ENCODE measurements around the gene CRLF1. TPM values are rescaled to one million over a fixed set of nuclear protein-coding genes. Genes with fewer than 3 reads are reported as not detected.

CRLF1 gene
- total RNA-seq, 2 experiments from 2014 or later: not detected

GRCh38 chr19:18629166-18630088, 22.8 kb upstream of the CRLF1 start:
- no peaks in the 10 kb centered on the region for H3K27me3 Mint-ChIP-seq (ENCODE audit: low read depth)
- H3K9me3 Mint-ChIP-seq: no peaks in the 10 kb centered on the region
- DNase-seq: no peak
- no peak overlapping the region for H3K4me3 Mint-ChIP-seq
- no peak overlapping the region for H3K27ac Mint-ChIP-seq
- H3K36me3 Mint-ChIP-seq (ENCODE audit: low read depth): no peaks in the 10 kb centered on the region
- CTCF ChIA-PET: interaction anchor here (1.1 to 1.5 kb wide), 2 partner anchors 8 to 179 kb away, joined by 4 to 5 read pairs; no protein-coding TSS in a partner anchor
- no peaks in the 10 kb centered on the region for H3K4me1 Mint-ChIP-seq (ENCODE audit: low read depth)
- intact Hi-C loops (cut with micrococcal nuclease): no loop called here

GRCh38 chr19:18626906-18627305, 20.3 kb upstream of the CRLF1 start:
- intact Hi-C loops (cut with micrococcal nuclease): no loop called here
- H3K27me3 Mint-ChIP-seq (ENCODE audit: low read depth): no peaks in the 10 kb centered on the region
- H3K9me3 Mint-ChIP-seq: no peaks in the 10 kb centered on the region
- no peak overlapping the region for H3K4me3 Mint-ChIP-seq
- no peaks in the 10 kb centered on the region for H3K36me3 Mint-ChIP-seq (ENCODE audit: low read depth)
- H3K27ac Mint-ChIP-seq: no peak overlapping the region
- DNase-seq: no peak
- no peaks in the 10 kb centered on the region for H3K4me1 Mint-ChIP-seq (ENCODE audit: low read depth)
- CTCF ChIA-PET: interaction anchor here (0.6 kb wide), 1 partner anchor 298 kb away, joined by 3 read pairs; no protein-coding TSS in a partner anchor

DNA sequence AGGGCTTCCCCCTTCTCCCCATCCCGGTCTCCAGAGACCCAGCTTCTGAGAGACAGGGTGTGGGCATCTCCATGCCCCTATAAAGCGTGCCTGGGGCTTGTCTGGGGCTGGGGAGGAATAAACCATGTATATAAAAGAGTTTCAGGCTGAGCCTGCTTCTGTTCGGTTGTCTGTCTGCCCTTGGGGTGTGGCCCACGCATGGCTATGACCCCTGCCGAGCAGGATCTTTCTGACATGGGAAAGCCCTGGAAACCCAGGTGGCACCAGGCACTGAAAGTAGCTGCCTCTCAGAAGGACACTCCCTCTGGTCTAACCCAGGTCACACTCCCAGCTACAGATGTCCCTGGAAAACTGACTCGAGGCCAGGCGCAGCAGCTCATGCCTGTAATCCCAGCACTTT, 14.3 kb upstream of the CRLF1 start:
- H3K4me3 Mint-ChIP-seq: no peak overlapping the region
- no peaks in the 10 kb centered on the region for H3K4me1 Mint-ChIP-seq (ENCODE audit: low read depth)
- H3K36me3 Mint-ChIP-seq (ENCODE audit: low read depth): no peaks in the 10 kb centered on the region
- H3K27me3 Mint-ChIP-seq (ENCODE audit: low read depth): peaks cover 8% of the 10 kb centered on the region
- H3K9me3 Mint-ChIP-seq: no peaks in the 10 kb centered on the region
- CTCF ChIA-PET: interaction anchor here (0.6 to 1.1 kb wide), 6 partner anchors 9 to 170 kb away, joined by 3 to 5 read pairs (median 4); no protein-coding TSS in a partner anchor
- no peak overlapping the region for H3K27ac Mint-ChIP-seq
- no peak for DNase-seq
- intact Hi-C loops (cut with micrococcal nuclease): no loop called here

- Mint-ChIP-seq H3K4me3 (no peak overlapping the region), H3K36me3 (ENCODE audit: low read depth) (no peaks in the 10 kb centered on the region), H3K4me1 (ENCODE audit: low read depth) (no peaks in the 10 kb centered on the region), H3K27me3 (ENCODE audit: low read depth) (peaks cover 8% of the 10 kb centered on the region), H3K27ac (no peak overlapping the region), H3K9me3 (no peaks in the 10 kb centered on the region)
- no peak for DNase-seq
- intact Hi-C loops (cut with micrococcal nuclease): no loop called here
- CTCF ChIA-PET: interaction anchor here (0.7 kb wide), 1 partner anchor 76 kb away, joined by 3 read pairs; no protein-coding TSS in a partner anchor
Observed at GRCh38 chr19:18620311-18620710, 13.7 kb upstream of the CRLF1 start.

DNA sequence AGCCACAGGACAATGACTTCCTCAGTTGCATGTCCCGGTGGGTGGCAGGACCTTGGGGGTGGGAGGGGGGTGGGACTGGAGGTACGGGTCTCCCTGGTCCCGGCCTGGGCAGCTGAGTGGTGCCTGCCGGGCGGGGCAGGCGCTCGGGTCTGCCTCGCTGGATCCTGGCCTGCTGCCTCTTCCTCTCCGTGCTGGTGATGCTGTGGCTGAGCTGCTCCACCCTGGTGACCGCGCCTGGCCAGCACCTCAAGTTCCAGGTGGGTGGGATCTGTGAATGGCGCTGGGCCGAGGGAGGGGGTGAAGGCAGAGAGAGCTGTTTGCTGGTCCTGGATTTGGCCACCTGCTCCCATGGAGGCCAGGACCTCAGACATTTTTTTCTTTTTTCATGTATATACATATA, 11.6 kb upstream of the CRLF1 start:
- intact Hi-C loops (cut with micrococcal nuclease): loop anchor here (10.0 kb wide), 1 partner anchor 167 kb away; no protein-coding TSS in a partner anchor
- Mint-ChIP-seq H3K4me3 (no peak overlapping the region), H3K27ac (no peak overlapping the region), H3K36me3 (ENCODE audit: low read depth) (no peaks in the 10 kb centered on the region), H3K9me3 (no peaks in the 10 kb centered on the region), H3K4me1 (ENCODE audit: low read depth) (peaks cover 4% of the 10 kb centered on the region), H3K27me3 (ENCODE audit: low read depth) (peaks cover 24% of the 10 kb centered on the region)
- CTCF ChIA-PET: no interaction called here
- DNase-seq: no peak

- CTCF ChIA-PET: no interaction called here
- no peaks in the 10 kb centered on the region for H3K9me3 Mint-ChIP-seq
Observed at GRCh38 chr19:18617562-18617961, 11.0 kb upstream of the CRLF1 start.

DNA sequence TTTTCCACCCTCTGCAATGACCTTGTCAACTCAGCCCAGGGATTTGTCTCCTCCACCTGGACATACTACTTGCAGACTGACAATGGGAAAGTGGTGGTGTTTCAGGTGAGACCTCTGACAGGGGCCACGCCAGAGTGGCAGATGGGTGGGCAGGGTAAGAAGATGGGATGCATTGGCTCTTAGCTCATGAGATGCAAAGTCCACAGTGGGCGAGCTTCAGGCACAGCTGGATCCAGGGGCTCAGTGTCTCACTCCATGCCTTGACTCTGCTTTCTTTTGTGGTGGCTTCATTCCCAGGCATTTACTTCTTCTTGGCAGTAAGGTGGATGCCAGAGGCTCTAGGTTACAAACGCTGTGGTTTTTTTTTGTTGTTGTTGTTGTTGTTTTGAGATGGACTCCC, 9.4 kb upstream of the CRLF1 start:
- H3K27me3 Mint-ChIP-seq (ENCODE audit: low read depth): peaks cover 37% of the 10 kb centered on the region
- H3K4me3 Mint-ChIP-seq: no peak overlapping the region
- H3K9me3 Mint-ChIP-seq: no peaks in the 10 kb centered on the region
- H3K27ac Mint-ChIP-seq: no peak overlapping the region
- peaks cover 15% of the 10 kb centered on the region for H3K4me1 Mint-ChIP-seq (ENCODE audit: low read depth)
- DNase-seq: no peak
- no peaks in the 10 kb centered on the region for H3K36me3 Mint-ChIP-seq (ENCODE audit: low read depth)
- intact Hi-C loops (cut with micrococcal nuclease): loop anchor here (10.0 kb wide), 1 partner anchor 169 kb away; no protein-coding TSS in a partner anchor
- CTCF ChIA-PET: interaction anchor here (1.2 kb wide), 1 partner anchor 27 kb away, joined by 3 read pairs; the partner anchor contains the start of gene REX1BD

More at GRCh38 chr19:18617562-18617961, 11.0 kb upstream of the CRLF1 start:
- no peak for DNase-seq
- H3K4me1 Mint-ChIP-seq (ENCODE audit: low read depth): peaks cover 5% of the 10 kb centered on the region
- H3K4me3 Mint-ChIP-seq: no peak overlapping the region
- H3K27me3 Mint-ChIP-seq (ENCODE audit: low read depth): peaks cover 27% of the 10 kb centered on the region
- intact Hi-C loops (cut with micrococcal nuclease): loop anchor here (10.0 kb wide), 1 partner anchor 167 kb away; no protein-coding TSS in a partner anchor
- H3K36me3 Mint-ChIP-seq (ENCODE audit: low read depth): no peaks in the 10 kb centered on the region
- H3K27ac Mint-ChIP-seq: no peak overlapping the region

- CTCF ChIA-PET: no interaction called here
- H3K27ac Mint-ChIP-seq: no peak overlapping the region
Observed at GRCh38 chr19:18613589-18614234, 7.1 kb upstream of the CRLF1 start.

GRCh38 chr19:18612772-18613588, 6.4 kb upstream of the CRLF1 start, which contains the start of gene TMEM59L:
TMEM59L (plus strand) TSS chr19:18612870; CDS start chr19:18612959, 89 bp downstream.
- CTCF ChIA-PET: interaction anchor here (0.5 to 1.2 kb wide), 2 partner anchors 22 to 70 kb away, joined by 3 to 7 read pairs; no protein-coding TSS in a partner anchor
- peak; percentile 56 for DNase-seq
- intact Hi-C loops (cut with micrococcal nuclease): loop anchor here (10.0 kb wide), 1 partner anchor 172 kb away; no protein-coding TSS in a partner anchor
- Mint-ChIP-seq H3K36me3 (ENCODE audit: low read depth) (no peaks in the 10 kb centered on the region), H3K27me3 (ENCODE audit: low read depth) (peaks cover 62% of the 10 kb centered on the region), H3K9me3 (no peaks in the 10 kb centered on the region), H3K4me1 (ENCODE audit: low read depth) (peaks cover 17% of the 10 kb centered on the region), H3K27ac (no peak within 1 kb of the TSS), H3K4me3 (peak within 1 kb of the TSS; percentile 61)

More at GRCh38 chr19:18613589-18614234, 7.1 kb upstream of the CRLF1 start:
- H3K36me3 Mint-ChIP-seq (ENCODE audit: low read depth): no peaks in the 10 kb centered on the region
- intact Hi-C loops (cut with micrococcal nuclease): loop anchor here (10.0 kb wide), 1 partner anchor 171 kb away; no protein-coding TSS in a partner anchor
- H3K9me3 Mint-ChIP-seq: no peaks in the 10 kb centered on the region
- H3K4me1 Mint-ChIP-seq (ENCODE audit: low read depth): peaks cover 17% of the 10 kb centered on the region
- DNase-seq: no peak
- peaks cover 58% of the 10 kb centered on the region for H3K27me3 Mint-ChIP-seq (ENCODE audit: low read depth)
- peak overlapping the region; percentile 36 for H3K4me3 Mint-ChIP-seq

GRCh38 chr19:18612051-18612771, 5.6 kb upstream of the CRLF1 start:
- Mint-ChIP-seq H3K4me3 (peak overlapping the region; percentile 61), H3K36me3 (ENCODE audit: low read depth) (no peaks in the 10 kb centered on the region), H3K27ac (no peak overlapping the region), H3K4me1 (ENCODE audit: low read depth) (peaks cover 17% of the 10 kb centered on the region), H3K9me3 (no peaks in the 10 kb centered on the region), H3K27me3 (ENCODE audit: low read depth) (peaks cover 63% of the 10 kb centered on the region)
- CTCF ChIA-PET: interaction anchor here (0.5 to 1.2 kb wide), 2 partner anchors 21 to 70 kb away, joined by 3 to 7 read pairs; no protein-coding TSS in a partner anchor
- intact Hi-C loops (cut with micrococcal nuclease): loop anchor here (10.0 kb wide), 1 partner anchor 173 kb away; no protein-coding TSS in a partner anchor
- no peak for DNase-seq

Data from activated naive CD4-positive, alpha-beta T cell treated with anti-CD3 and anti-CD28 coated beads for 36 hours (primary cell).